Astrocyte of the hippocampus (primary cell): ENCODE results near the gene GPD2.

ENCODE experiments used
- DNase-seq: peaks from one replicate; pipeline ENCODE4 v3.0.0; 2011; ENCODE audit warnings: low read depth, low spot score

GPD2 gene

GRCh38 chr2:156435718-156436496, at the start of gene GPD2:
GPD2 (plus strand) TSS chr2:156436379; CDS start chr2:156476106, 39,727 bp downstream.
- peak; percentile 95 for DNase-seq

GRCh38 chr2:156394033-156394741, 42.0 kb upstream of the GPD2 start:
- DNase-seq, result no peak

GRCh38 chr2:156396126-156396525, 40.1 kb upstream of the GPD2 start:
- DNase-seq, result peak; percentile 7

DNA sequence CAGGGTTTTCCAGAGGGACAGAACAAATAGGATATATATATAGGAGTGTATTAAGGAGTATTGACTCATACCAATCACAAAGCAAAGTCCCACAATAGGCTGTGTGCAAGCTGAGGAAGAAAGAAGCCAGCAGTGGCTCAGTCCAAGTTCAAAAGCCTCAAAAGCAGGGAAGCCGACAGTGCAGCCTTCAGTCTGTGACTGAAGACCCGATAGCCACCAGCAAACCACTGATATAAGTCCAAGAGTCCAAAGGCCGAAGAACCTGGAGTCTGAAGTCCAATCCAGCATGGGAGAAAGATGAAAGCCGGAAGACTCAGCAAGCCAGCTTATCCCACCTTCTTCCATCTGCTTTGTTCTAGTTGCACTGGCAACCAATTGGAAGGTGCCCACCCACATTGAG, 39.0 kb upstream of the GPD2 start:
- DNase-seq, result no peak

GRCh38 chr2:156398176-156398575, 38.0 kb upstream of the GPD2 start:
- no peak for DNase-seq

DNA sequence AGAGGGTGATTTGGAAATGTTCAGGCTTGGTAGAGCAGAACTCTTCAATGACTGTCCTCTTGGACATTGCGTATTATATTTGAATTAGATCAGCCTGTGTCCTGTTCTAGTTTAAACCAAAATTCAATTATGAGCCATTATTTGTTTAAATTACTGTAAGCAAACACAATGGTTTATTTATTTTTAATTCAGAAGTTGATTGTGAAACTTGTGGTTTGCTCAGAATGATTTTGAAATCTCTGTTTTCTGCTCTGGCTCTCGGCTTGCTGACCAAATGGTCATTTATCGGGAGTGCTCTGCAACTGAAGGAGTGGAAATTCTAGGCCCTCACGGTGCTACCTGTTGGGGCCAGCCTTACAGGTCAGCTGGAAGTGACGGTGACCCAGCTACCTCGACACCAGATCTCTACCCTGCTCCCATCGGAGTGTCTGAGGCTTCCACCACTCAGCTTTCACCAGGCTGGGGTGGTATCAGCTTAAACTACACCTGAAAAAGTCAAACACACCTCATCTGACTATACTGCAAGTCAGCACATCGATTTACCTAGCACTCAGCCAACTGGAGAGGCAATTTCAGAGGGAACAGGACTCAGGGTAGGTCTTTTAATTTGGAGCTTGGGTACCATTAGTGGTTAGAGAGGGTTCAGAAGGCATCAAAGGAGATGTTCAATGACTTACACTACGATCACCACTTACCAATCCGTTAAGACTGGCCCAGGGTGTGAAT, 36.8 kb upstream of the GPD2 start:
- DNase-seq, result no peak

DNA sequence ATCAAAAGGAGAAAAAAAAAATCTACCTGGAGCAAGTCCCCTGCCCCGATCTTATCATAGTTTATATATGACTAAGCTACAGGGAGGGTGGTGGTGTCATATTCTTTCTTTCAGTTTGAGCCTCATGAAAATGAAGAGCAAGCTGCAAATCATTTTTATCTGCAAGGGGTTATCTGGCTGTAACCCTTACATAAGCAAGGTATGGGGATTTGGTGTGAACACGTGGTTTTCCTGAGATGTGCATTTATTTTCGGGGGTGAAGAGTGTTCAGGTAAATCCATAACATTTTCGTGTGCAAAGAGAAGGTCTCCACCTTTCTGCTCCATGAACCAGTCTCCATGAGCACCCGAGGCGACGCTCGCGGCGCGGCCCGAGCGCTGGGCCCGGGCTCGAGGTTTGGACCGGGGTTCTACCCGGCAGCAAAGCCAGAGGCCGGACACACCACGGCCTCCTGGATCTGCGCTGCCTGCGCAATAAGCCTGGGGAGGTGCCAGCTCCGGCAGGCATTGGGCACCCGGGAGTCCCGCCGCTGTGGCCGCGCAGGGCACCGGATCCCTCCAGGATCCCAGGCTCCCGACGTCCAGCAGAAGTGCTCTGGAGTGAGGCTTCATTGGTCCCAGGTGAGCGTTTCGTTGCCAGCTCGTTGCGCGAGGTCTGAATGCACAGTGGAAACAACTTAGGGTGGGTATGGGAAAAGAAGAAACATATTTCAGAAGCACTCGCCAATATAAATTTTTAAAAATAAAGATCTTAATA, 36.1 kb upstream of the GPD2 start:
- peak; percentile 94 for DNase-seq

DNA sequence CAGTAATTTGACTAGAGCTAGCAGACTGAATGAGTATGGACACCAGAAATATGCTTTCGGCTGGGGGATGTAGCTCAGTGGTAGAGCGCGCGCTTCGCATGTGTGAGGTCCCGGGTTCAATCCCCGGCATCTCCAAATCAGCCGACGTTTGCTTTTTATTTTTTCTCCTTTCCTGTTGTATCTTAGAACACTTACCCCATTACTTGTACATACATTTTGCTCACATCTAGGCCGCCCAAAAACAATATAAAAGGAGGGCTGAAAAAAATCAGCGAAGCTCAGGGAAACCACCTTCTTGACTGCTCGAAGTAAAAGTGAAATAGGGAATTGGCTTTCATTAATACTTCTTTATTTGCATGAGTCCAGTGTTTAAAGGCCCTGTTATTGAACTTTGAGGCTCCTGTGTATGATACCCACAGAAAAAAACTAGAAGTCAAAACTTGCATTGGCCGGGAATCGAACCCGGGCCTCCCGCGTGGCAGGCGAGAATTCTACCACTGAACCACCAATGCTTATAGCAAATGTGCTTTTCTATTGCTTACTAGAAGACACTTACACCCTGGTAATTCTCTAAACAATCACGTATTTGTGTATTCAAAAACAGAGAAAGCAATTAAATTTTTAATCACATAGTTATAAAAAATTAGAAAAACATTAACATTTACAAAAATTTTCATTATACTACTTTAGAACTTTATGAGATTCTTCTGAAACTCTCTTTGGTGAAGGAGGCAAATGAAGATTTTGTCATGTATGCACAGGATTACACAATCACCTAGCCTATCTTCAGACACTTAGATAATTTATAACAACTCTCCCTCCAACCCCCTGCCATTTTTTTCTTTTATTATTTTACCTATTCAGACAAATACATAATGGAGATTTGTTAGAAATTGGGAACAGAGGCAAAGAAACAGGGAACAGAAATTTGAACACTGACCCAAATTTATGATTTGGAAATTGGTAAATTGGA, 35.2 kb upstream of the GPD2 start:
- DNase-seq, result peak; percentile 89

GRCh38 chr2:156401861-156402260, 34.3 kb upstream of the GPD2 start:
- DNase-seq, result no peak

GRCh38 chr2:156405586-156405985, 30.6 kb upstream of the GPD2 start:
- no peak for DNase-seq

GRCh38 chr2:156411835-156412234, 24.3 kb upstream of the GPD2 start:
- no peak for DNase-seq

DNA sequence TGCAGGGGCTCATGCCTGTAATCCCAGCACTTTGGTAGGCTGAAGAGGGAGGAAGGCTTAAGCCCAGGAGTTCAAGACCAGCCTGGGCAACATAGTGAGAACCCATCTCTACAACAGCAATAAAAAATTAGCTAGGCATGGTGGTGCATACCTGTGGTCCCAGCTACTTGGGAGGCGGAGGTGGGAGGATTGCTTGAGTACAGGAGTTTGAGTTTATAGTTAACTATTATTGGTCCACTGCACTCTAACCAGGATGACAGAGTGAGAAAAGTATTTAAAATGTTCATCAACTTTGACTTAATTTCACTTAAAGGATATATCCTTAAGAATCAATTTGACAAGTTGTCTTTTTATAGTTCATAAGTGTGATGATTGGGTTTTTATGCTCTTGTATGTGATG, 14.3 kb upstream of the GPD2 start:
- no peak for DNase-seq

DNA sequence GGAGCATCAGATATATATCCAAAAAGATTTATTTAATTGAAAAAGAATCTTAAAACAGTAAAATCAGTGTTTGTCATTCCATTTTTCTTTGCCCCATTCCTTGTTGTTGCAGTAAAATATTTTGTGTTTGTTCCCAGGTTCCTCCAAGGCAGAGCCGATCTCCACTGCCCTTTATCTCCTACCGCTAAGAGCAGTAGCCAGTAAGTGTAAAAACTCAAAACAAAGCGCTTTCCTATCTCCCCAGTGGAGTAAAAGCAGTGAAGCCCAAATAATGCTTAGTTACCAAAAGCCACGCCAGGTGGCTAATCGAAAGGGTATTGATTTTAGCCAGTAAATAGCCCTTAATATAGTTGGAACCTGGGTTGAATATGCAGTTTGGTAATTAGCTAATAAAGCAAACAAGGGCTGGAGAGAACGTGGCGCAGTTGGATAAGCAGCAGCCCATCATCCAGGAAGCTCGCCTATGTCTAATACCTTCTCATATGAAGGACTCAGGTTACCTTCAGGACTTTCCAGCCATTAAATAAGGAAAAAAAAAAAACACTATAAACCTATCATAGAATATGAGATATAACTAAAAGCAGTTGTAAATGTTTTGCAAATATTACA, 12.4 kb upstream of the GPD2 start:
- no peak for DNase-seq

GRCh38 chr2:156427074-156427473, 9.1 kb upstream of the GPD2 start:
- DNase-seq, result no peak

DNA sequence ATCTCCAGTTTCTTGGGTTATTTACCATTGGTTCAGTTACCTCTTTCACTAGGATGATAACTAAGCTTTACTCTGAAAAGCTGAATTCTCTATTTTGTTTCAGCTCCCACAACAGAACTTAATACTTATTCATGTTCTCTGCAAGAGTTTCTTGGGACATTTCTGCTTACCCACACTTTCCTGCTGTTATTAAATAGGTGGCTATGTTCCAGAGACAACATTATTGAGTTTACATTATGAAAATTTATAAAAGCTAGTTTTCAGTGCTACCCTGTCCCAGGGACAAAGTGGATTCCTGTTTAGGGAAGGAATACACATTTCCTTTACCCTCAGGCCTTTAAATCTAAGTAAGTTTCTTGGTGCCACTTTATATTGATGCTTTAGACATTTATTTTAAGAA, 7.0 kb upstream of the GPD2 start:
- DNase-seq, result no peak

GRCh38 chr2:156430236-156430979, 5.8 kb upstream of the GPD2 start:
- no peak for DNase-seq

GRCh38 chr2:156430980-156431358, 5.2 kb upstream of the GPD2 start:
- DNase-seq, result peak; percentile 62

- peak; percentile 63 for DNase-seq
Measured at GRCh38 chr2:156434461-156435291, 1.5 kb upstream of the GPD2 start.

DNA sequence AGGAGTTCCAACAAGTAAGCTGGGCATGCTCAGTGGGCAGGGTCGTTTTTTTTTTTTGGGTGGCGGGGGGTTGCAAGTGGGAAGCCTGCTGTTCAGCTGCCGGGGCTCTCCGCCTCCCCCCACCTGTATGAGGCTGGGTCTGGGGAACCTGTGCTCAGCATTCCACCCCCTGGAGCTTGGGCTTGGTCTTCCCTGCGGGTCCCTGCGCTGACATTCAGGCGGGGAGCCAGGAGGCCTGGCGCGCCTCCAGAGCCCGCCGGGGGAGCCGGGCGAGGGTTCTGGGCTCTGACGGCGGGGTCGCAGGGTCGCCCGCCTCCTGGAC, 822 bp upstream of the GPD2 start:
- no peak for DNase-seq
